Measurements from ENCODE around the gene ADAMTSL1. TPM values are rescaled to one million over a fixed set of nuclear protein-coding genes. Genes with fewer than 3 reads are reported as not detected.

ADAMTSL1 gene
- total and polyA plus RNA-seq, 2 donors (not counting 3 experiments of a cell fraction or from before 2014, with no cell fraction given) = 15.0 to 18.4 TPM

GRCh38 chr9:18479405-18479804, 5.5 kb downstream of the ADAMTSL1 start:
- Histone ChIP-seq H2AFZ (ENCODE audit: low read depth, low read length) (no peak overlapping the region), H3K4me3 (replicated peaks in 1 of 3; ENCODE audit: insufficient read depth in 1 of 3, low read depth in 1 of 3, low read length in 3 of 3) (no peak overlapping the region), H3K9me1 (replicated peaks; ENCODE audit: control insufficient read depth, extremely low read depth, insufficient read depth, low read length) (no peaks in the 10 kb centered on the region), H4K20me1 (replicated peaks; ENCODE audit: control insufficient read depth, extremely low read depth, insufficient read depth, low read length) (no peaks in the 10 kb centered on the region), H3K27me3 (ENCODE audit: control insufficient read depth in 2 of 2, insufficient read depth in 2 of 2, low read length in 2 of 2) (no peaks in the 10 kb centered on the region), H3K4me1 (ENCODE audit: control insufficient read depth, extremely low read depth, insufficient read depth, low read length) (peaks cover 31% of the 10 kb centered on the region), H3K27ac (ENCODE audit: insufficient read depth, low read depth, low read length) (no peak overlapping the region), H3K36me3 (ENCODE audit: control insufficient read depth in 2 of 2, extremely low read depth in 1 of 2, insufficient read depth in 2 of 2, low read length in 2 of 2) (no peaks in the 10 kb centered on the region), H3K9ac (replicated peaks; ENCODE audit: extremely low read depth, insufficient read depth, low read length) (no peak overlapping the region), H3K9me3 (replicated peaks; ENCODE audit: control insufficient read depth, insufficient read depth, low read length) (no peaks in the 10 kb centered on the region), H3K79me2 (ENCODE audit: control insufficient read depth, insufficient read depth, low read length) (peaks cover 60% of the 10 kb centered on the region), H3K4me2 (ENCODE audit: insufficient read depth, low read length) (no peak overlapping the region)
- no peak for FAIRE-seq
- ChIA-PET POLR2A (no interaction called here), CTCF (interaction anchor here (0.9 to 2.6 kb wide), 2 partner anchors 36 to 224 kb away, joined by 4 to 9 read pairs; no protein-coding TSS in a partner anchor)
- TF ChIP-seq, protein P1, sequence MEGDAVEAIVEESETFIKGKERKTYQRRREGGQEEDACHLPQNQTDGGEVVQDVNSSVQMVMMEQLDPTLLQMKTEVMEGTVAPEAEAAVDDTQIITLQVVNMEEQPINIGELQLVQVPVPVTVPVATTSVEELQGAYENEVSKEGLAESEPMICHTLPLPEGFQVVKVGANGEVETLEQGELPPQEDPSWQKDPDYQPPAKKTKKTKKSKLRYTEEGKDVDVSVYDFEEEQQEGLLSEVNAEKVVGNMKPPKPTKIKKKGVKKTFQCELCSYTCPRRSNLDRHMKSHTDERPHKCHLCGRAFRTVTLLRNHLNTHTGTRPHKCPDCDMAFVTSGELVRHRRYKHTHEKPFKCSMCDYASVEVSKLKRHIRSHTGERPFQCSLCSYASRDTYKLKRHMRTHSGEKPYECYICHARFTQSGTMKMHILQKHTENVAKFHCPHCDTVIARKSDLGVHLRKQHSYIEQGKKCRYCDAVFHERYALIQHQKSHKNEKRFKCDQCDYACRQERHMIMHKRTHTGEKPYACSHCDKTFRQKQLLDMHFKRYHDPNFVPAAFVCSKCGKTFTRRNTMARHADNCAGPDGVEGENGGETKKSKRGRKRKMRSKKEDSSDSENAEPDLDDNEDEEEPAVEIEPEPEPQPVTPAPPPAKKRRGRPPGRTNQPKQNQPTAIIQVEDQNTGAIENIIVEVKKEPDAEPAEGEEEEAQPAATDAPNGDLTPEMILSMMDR (IDR thresholded peaks at IDR 0.05; ENCODE audit: extremely low read depth in 1 of 2, insufficient read depth in 1 of 2, low read depth in 1 of 2, low read length in 2 of 2) = no peak
- no peak for TF ChIP-seq POLR2A (IDR thresholded peaks at IDR 0.05; ENCODE audit: low read depth, low read length)
- no peak for TF ChIP-seq JUN (IDR thresholded peaks at IDR 0.05; ENCODE audit: borderline replicate concordance, insufficient read depth, insufficient read length, low read depth)
- no peak for TF ChIP-seq FOS (IDR thresholded peaks at IDR 0.05; ENCODE audit: borderline replicate concordance, insufficient read depth, low read length)
- no peak for TF ChIP-seq MYC (IDR thresholded peaks at IDR 0.05; ENCODE audit: low read depth, low read length)
- TF ChIP-seq MAX (IDR thresholded peaks at IDR 0.05; ENCODE audit: insufficient read depth, insufficient read length) = no peak
- TF ChIP-seq EZH2 (IDR thresholded peaks at IDR 0.05; ENCODE audit: borderline replicate concordance, low read depth, low read length, severe bottlenecking) = no peak
- no peak for TF ChIP-seq POLR2AphosphoS5 (IDR thresholded peaks at IDR 0.05; ENCODE audit: insufficient read depth, low read depth, low read length)
- TF ChIP-seq GATA2 (IDR thresholded peaks at IDR 0.05; ENCODE audit: insufficient read depth, insufficient read length, low read depth, low read length) = no peak
- DNase-seq (ENCODE audit: low read depth, low spot score) = no peak
- intact Hi-C loops (cut with micrococcal nuclease) = no loop called here
- dilution Hi-C loops (cut with MboI; ENCODE audit: extremely low pct_ligation_motif_present, low sequenced_read_pairs) = no loop called here
- BruUV-seq (replicated peaks) = no TSS peak
